Breast epithelium (tissue), 3 donors: Measurements from ENCODE around the gene PRR18.

Experiments used
- POLR2A ChIP-seq: fragments of 450-650 bp; IDR thresholded peaks from one replicate; pipeline ENCODE4 v1.6.1; 2016; ENCODE audit warnings: antibody characterized with exemption, mild to moderate bottlenecking, moderate library complexity
- POLR2AphosphoS5 ChIP-seq, 3 donors: sonication (generic); formaldehyde crosslinking; IDR thresholded peaks; one replicate each; pipeline ENCODE4 v1.6.1; 2017; ENCODE audit warnings: antibody characterized with exemption in 3 of 3
- TF ChIP-seq, protein P1 (sequence below), 3 donors: fragments of 450-650 bp; IDR thresholded peaks; one replicate each; pipeline ENCODE4 v1.5.1; 2016 to 2017; ENCODE audit warnings: antibody characterized with exemption in 3 of 3, mild to moderate bottlenecking in 3 of 3, moderate library complexity in 3 of 3

DNA sequence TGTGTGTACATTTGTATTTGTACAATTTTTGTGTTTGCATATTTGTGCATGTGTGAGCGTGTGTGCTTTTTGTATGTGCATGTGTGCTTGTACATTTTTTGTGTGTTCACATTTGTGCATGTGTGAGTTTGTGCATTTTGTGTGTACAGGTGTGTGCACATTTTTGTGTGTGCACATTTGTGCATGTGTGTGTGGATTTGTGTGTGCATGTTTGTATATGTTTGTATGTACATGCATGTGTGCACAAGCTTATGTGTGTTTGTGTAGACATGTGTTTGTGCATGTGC is 28.9 kb downstream of the PRR18 start:
- TF ChIP-seq, protein P1, sequence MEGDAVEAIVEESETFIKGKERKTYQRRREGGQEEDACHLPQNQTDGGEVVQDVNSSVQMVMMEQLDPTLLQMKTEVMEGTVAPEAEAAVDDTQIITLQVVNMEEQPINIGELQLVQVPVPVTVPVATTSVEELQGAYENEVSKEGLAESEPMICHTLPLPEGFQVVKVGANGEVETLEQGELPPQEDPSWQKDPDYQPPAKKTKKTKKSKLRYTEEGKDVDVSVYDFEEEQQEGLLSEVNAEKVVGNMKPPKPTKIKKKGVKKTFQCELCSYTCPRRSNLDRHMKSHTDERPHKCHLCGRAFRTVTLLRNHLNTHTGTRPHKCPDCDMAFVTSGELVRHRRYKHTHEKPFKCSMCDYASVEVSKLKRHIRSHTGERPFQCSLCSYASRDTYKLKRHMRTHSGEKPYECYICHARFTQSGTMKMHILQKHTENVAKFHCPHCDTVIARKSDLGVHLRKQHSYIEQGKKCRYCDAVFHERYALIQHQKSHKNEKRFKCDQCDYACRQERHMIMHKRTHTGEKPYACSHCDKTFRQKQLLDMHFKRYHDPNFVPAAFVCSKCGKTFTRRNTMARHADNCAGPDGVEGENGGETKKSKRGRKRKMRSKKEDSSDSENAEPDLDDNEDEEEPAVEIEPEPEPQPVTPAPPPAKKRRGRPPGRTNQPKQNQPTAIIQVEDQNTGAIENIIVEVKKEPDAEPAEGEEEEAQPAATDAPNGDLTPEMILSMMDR (IDR thresholded peaks at IDR 0.05): no peak
- TF ChIP-seq POLR2A (no peak), POLR2AphosphoS5 (IDR thresholded peaks at IDR 0.05) (no peak)
